ENCODE measurements around the gene ARHGAP25.
"Not testable (repeated sequence)": the region's sequence is repeated elsewhere in the genome, so short reads cannot be mapped to it uniquely, and the experiment has no call there.

The ARHGAP25 gene

GRCh38 chr2:68800517-68800916 is 65.9 kb downstream of the ARHGAP25 start:
- no peak for DNase-seq

GRCh38 chr2:68802161-68802560 is 67.5 kb downstream of the ARHGAP25 start:
- not testable (repeated sequence) for DNase-seq

- no peak for DNase-seq
These were observed 70.4 kb downstream of the ARHGAP25 start for GRCh38 chr2:68805025-68805424.

- DNase-seq = no peak
These were observed 72.0 kb downstream of the ARHGAP25 start for GRCh38 chr2:68806511-68807109.

- no peak for DNase-seq
These were observed 73.2 kb downstream of the ARHGAP25 start for GRCh38 chr2:68807821-68808266.

GRCh38 chr2:68809324-68810240 is 75.0 kb downstream of the ARHGAP25 start:
- no peak for DNase-seq

GRCh38 chr2:68811364-68811763 is 76.8 kb downstream of the ARHGAP25 start:
- no peak for DNase-seq

GRCh38 chr2:68812251-68812650 is 77.6 kb downstream of the ARHGAP25 start:
- DNase-seq = no peak

GRCh38 chr2:68813596-68813995 is 79.0 kb downstream of the ARHGAP25 start:
- no peak for DNase-seq

GRCh38 chr2:68817306-68817705 is 82.7 kb downstream of the ARHGAP25 start:
- DNase-seq = no peak

GRCh38 chr2:68819556-68819955 is 84.9 kb downstream of the ARHGAP25 start:
- no peak for DNase-seq

GRCh38 chr2:68822207-68822872 is 87.7 kb downstream of the ARHGAP25 start:
- no peak for DNase-seq

GRCh38 chr2:68824831-68825230 is 90.2 kb downstream of the ARHGAP25 start:
- no peak for DNase-seq

- DNase-seq = no peak
These were observed 91.3 kb downstream of the ARHGAP25 start for GRCh38 chr2:68825866-68826265.

- DNase-seq = no peak
These were observed 93.1 kb downstream of the ARHGAP25 start for GRCh38 chr2:68827666-68828065.

GRCh38 chr2:68828887-68829708 is 94.5 kb downstream of the ARHGAP25 start:
- DNase-seq = no peak

- DNase-seq = no peak
These were observed 95.1 kb downstream of the ARHGAP25 start for GRCh38 chr2:68829749-68830148.

- DNase-seq = no peak
These were observed 97.1 kb downstream of the ARHGAP25 start for GRCh38 chr2:68831686-68832232.

GRCh38 chr2:68832233-68832869 is 97.7 kb downstream of the ARHGAP25 start:
- DNase-seq = no peak

- DNase-seq = no peak
These were observed 98.6 kb downstream of the ARHGAP25 start for GRCh38 chr2:68833162-68833561.

GRCh38 chr2:68834737-68835376 is 100.2 kb downstream of the ARHGAP25 start:
- no peak for DNase-seq
